Activated CD8-positive, alpha-beta memory T cell treated with anti-CD3 and anti-CD28 coated beads, Interleukin-2, amount 10 ng/mL, durations not matched to agents 7 days and 5 days (primary cell): Measurements from ENCODE around the gene TMPRSS11F. TPM values are rescaled to one million over a fixed set of nuclear protein-coding genes. Genes with fewer than 3 reads are reported as not detected.
"Not testable (repeated sequence)": the region's sequence is repeated elsewhere in the genome, so short reads cannot be mapped to it uniquely, and the experiment has no call there.

Experiments
- ATAC-seq: fragments of 150-1000 bp; cut with Tn5 transposase; one replicate; pipeline ENCODE4 v1.10.0; 2021; ENCODE audit warnings: moderate library complexity
- CTCF ChIA-PET: fragments of 350-600 bp; sonication (Branson Sonifier 250); formaldehyde crosslinking; loops from one replicate; lab custom pipeline; 2021; ENCODE audit warnings: antibody characterized with exemption; lab: Charles Lee
- DNase-seq: peaks from one replicate; pipeline ENCODE4 v3.0.0-alpha.2; 2020
- H3K27ac Mint-ChIP-seq: one replicate; pipeline ENCODE4 v1.8.0; 2021; ENCODE audit warnings: mild to moderate bottlenecking, mixed read lengths
- H3K27me3 Mint-ChIP-seq: one replicate; pipeline ENCODE4 v1.8.0; 2021; ENCODE audit warnings: mixed read lengths
- H3K36me3 Mint-ChIP-seq: one replicate; pipeline ENCODE4 v1.8.0; 2021; ENCODE audit warnings: mild to moderate bottlenecking, mixed read lengths
- H3K4me1 Mint-ChIP-seq: one replicate; pipeline ENCODE4 v1.8.0; 2021; ENCODE audit warnings: mixed read lengths
- H3K4me3 Mint-ChIP-seq: one replicate; pipeline ENCODE4 v1.8.0; 2021; ENCODE audit warnings: mild to moderate bottlenecking, moderate library complexity, mixed read lengths
- H3K9me3 Mint-ChIP-seq: one replicate; pipeline ENCODE4 v1.8.0; 2022; ENCODE audit warnings: low read depth, mixed read lengths
- total RNA-seq, 2 experiments: library from RNA; stranded (reverse); gene quantifications; one replicate each; pipeline ENCODE4 v1.2.3, GENCODE V29; 2021

Gene TMPRSS11F
- total RNA-seq = not detected

DNA sequence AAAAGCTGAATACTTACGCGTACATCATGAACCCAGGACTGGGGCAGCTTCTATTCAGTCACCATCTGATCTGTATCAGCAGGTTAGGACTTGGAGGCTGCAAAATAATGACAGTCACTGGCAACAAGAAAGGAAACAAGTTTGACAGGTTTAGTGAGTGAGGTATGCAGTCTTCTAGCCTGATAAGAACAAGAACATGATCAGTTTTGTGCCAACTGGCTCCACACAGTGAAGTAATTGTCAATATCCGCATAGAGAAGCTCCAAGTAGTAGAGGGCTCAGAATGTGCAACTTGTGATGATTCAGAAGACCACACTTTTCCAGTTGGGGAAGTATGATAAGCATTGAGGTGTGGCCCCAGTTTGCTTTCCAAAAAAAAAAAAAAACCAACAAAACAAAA lies at the start of gene TMPRSS11F:
TMPRSS11F (minus strand) TSS at position 77 of the 400 bp plus-strand sequence; CDS start at position 28, 49 bp downstream.
- Mint-ChIP-seq H3K27me3 (no peaks in the 10 kb centered on the region), H3K4me1 (no peaks in the 10 kb centered on the region), H3K9me3 (no peaks in the 10 kb centered on the region), H3K4me3 (no peak within 1 kb of the TSS), H3K27ac (no peak within 1 kb of the TSS), H3K36me3 (no peaks in the 10 kb centered on the region)
- DNase-seq (no peak), ATAC-seq (no peak)
- CTCF ChIA-PET = no interaction called here

- ATAC-seq = no peak
- DNase-seq = no peak
- no peaks in the 10 kb centered on the region for H3K36me3 Mint-ChIP-seq
- no peaks in the 10 kb centered on the region for H3K9me3 Mint-ChIP-seq
- CTCF ChIA-PET = no interaction called here
- H3K4me3 Mint-ChIP-seq = no peak overlapping the region
- no peaks in the 10 kb centered on the region for H3K4me1 Mint-ChIP-seq
- peaks cover 7% of the 10 kb centered on the region for H3K27me3 Mint-ChIP-seq
- H3K27ac Mint-ChIP-seq = no peak overlapping the region
These were observed 47.2 kb upstream of the TMPRSS11F start for GRCh38 chr4:68176904-68177303.

DNA sequence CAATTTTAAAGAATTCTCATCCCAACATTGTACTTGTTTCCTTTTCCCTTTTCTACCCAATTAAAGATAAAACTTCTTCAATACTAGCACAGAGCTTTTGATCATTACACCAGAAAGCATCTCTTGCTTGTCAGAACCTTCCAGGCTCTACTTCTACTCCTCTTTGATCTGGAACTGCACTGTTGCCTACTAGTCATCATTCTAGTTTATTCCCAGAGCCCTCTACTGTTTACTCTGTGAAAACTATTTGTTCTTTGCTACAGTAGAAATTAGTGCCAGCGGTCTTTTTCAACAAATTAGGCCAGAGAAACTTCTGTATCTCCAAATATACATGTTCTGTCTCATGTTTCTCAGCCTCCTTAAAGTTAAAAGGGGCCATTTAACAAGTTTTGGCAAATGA lies 46.8 kb upstream of the TMPRSS11F start:
- no peaks in the 10 kb centered on the region for H3K4me1 Mint-ChIP-seq
- no peaks in the 10 kb centered on the region for H3K9me3 Mint-ChIP-seq
- CTCF ChIA-PET = interaction anchor here (0.8 kb wide), 1 partner anchor 65 kb away, joined by 3 read pairs; no protein-coding TSS in a partner anchor
- H3K27me3 Mint-ChIP-seq = peaks cover 7% of the 10 kb centered on the region
- DNase-seq (no peak), ATAC-seq (no peak)
- H3K4me3 Mint-ChIP-seq = no peak overlapping the region
- no peaks in the 10 kb centered on the region for H3K36me3 Mint-ChIP-seq
- no peak overlapping the region for H3K27ac Mint-ChIP-seq

- no peak overlapping the region for H3K4me3 Mint-ChIP-seq
- H3K27me3 Mint-ChIP-seq = peaks cover 5% of the 10 kb centered on the region
- ATAC-seq = no peak
- CTCF ChIA-PET = interaction anchor here (0.8 to 1.0 kb wide), 3 partner anchors 66 to 187 kb away, joined by 3 read pairs; no protein-coding TSS in a partner anchor
- H3K9me3 Mint-ChIP-seq = no peaks in the 10 kb centered on the region
- no peaks in the 10 kb centered on the region for H3K4me1 Mint-ChIP-seq
- H3K27ac Mint-ChIP-seq = no peak overlapping the region
- peak; percentile 47 for DNase-seq
- no peaks in the 10 kb centered on the region for H3K36me3 Mint-ChIP-seq
These were observed 46.0 kb upstream of the TMPRSS11F start for GRCh38 chr4:68175562-68176155.

DNA sequence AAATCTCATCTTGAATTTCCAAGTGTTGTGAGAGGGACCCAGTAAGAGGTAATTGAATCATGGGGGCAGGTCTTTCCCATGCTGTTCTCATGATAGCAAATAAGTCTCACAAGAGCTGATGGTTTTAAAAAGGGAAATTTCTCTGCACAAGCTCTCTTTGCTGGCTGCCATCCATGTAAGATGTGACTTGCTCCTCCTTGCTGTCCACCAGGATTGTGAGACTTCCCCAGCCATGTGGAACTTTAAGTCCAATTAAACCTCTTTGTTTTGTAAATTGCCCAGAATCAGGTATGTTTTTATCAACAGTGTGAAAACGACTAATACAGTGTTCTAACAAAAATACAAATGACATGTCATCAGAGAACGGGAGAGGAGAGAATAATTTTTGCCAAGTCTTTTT lies 44.7 kb upstream of the TMPRSS11F start:
- not testable (repeated sequence) for H3K27me3 Mint-ChIP-seq, H3K4me3 Mint-ChIP-seq, H3K9me3 Mint-ChIP-seq, H3K27ac Mint-ChIP-seq, DNase-seq, H3K36me3 Mint-ChIP-seq, ATAC-seq, H3K4me1 Mint-ChIP-seq
- CTCF ChIA-PET = interaction anchor here (1.4 kb wide), 1 partner anchor 635 kb away, joined by 3 read pairs; no protein-coding TSS in a partner anchor

GRCh38 chr4:68172147-68172546 lies 42.5 kb upstream of the TMPRSS11F start:
- H3K9me3 Mint-ChIP-seq, H3K4me3 Mint-ChIP-seq, H3K27ac Mint-ChIP-seq, CTCF ChIA-PET, DNase-seq, ATAC-seq, H3K36me3 Mint-ChIP-seq, H3K27me3 Mint-ChIP-seq, H3K4me1 Mint-ChIP-seq: not testable (repeated sequence)

- no peak overlapping the region for H3K27ac Mint-ChIP-seq
- no peak overlapping the region for H3K4me3 Mint-ChIP-seq
- H3K9me3 Mint-ChIP-seq = no peaks in the 10 kb centered on the region
- no peaks in the 10 kb centered on the region for H3K36me3 Mint-ChIP-seq
- CTCF ChIA-PET = no interaction called here
- ATAC-seq (no peak), DNase-seq (no peak)
- no peaks in the 10 kb centered on the region for H3K4me1 Mint-ChIP-seq
- peaks cover 6% of the 10 kb centered on the region for H3K27me3 Mint-ChIP-seq
These were observed 38.0 kb upstream of the TMPRSS11F start for GRCh38 chr4:68167706-68168105.

DNA sequence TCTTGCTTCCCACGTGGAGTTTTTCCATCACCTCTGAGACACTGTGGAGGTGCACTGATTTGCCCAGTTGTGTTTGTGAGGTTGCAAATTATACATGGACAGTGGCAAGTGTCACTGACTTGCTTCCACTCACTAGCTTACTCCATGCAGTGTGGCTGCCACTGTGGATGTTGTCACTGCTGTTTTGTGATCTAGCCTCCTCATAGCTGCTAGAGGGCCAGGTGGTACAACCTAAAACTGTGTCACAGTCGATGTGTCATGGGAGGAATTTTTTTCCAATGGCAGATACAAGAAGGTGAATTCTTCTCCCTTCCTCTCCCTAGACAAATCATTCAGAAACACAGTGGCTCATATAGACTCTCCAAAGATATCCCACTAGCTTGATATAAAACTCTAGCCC lies 37.5 kb upstream of the TMPRSS11F start:
- no peaks in the 10 kb centered on the region for H3K9me3 Mint-ChIP-seq
- no peak overlapping the region for H3K27ac Mint-ChIP-seq
- no peak for DNase-seq
- H3K4me3 Mint-ChIP-seq = no peak overlapping the region
- H3K4me1 Mint-ChIP-seq = no peaks in the 10 kb centered on the region
- H3K27me3 Mint-ChIP-seq = peaks cover 6% of the 10 kb centered on the region
- no peak for ATAC-seq
- CTCF ChIA-PET = no interaction called here
- no peaks in the 10 kb centered on the region for H3K36me3 Mint-ChIP-seq

DNA sequence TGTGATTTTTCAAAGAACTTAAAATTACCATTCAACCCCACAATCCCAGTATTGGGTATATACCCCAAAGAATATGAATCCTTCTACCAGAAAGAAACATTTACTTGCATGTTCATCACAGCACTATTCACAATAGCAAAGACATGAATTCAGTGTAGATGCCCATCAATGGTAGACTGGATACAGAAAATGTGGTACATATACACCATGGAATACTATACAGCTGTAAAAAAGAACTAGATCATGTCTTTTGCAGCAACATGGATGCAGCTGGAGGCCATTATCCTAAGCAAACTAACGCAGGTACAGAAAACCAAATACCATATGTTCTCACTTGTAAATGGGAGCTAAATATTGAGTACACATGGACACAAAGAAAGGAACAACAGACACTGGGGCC lies 34.1 kb upstream of the TMPRSS11F start:
- Mint-ChIP-seq H3K27ac (no peak overlapping the region), H3K36me3 (no peaks in the 10 kb centered on the region), H3K9me3 (no peaks in the 10 kb centered on the region), H3K27me3 (peaks cover 3% of the 10 kb centered on the region), H3K4me3 (no peak overlapping the region), H3K4me1 (no peaks in the 10 kb centered on the region)
- no peak for ATAC-seq
- CTCF ChIA-PET = no interaction called here
- DNase-seq = no peak

DNA sequence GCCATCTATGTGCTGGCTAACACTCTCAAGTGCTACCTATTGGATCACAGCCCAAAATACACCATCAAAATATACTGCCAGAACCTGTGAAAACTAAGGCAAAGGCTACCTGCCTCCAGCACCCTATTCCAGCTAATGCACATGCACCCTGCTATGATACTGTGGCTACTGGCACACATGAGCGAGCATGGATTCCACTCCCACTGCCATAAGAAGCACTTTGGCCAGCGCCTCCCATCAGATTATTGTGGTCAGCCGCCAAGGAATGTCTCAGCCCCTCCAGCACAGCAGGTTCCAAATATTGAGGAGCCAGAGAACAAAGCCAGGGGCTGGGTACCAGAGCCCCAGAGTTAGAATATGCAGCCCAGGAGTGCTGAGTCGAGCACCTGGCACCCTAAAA lies 32.5 kb upstream of the TMPRSS11F start:
- ATAC-seq (no peak), DNase-seq (no peak)
- H3K27me3 Mint-ChIP-seq = peaks cover 3% of the 10 kb centered on the region
- no peaks in the 10 kb centered on the region for H3K4me1 Mint-ChIP-seq
- H3K36me3 Mint-ChIP-seq = no peaks in the 10 kb centered on the region
- no peaks in the 10 kb centered on the region for H3K9me3 Mint-ChIP-seq
- CTCF ChIA-PET = no interaction called here
- no peak overlapping the region for H3K27ac Mint-ChIP-seq
- H3K4me3 Mint-ChIP-seq = no peak overlapping the region

DNA sequence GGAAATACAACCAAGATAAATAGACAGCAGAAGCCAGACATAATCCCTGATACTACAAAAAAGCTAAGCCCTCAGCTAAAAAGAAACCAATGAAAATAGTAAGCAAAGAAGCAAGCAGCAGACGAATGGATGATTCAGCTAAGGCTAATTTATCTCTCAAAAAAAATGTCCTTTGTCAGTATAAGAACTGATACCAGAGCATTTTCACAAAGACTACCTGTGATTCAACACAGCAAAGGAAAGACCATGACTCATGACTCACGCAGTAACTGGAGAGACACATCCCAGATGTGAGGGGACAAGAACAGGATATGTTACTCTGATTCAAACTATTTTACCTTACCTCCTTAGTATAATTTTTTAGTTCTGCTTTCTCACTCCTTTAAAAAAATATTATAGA lies 22.7 kb upstream of the TMPRSS11F start:
- Mint-ChIP-seq H3K4me1 (no peaks in the 10 kb centered on the region), H3K27ac (no peak overlapping the region), H3K27me3 (no peaks in the 10 kb centered on the region), H3K9me3 (no peaks in the 10 kb centered on the region), H3K4me3 (no peak overlapping the region), H3K36me3 (no peaks in the 10 kb centered on the region)
- no peak for DNase-seq
- no peak for ATAC-seq
- CTCF ChIA-PET = no interaction called here

GRCh38 chr4:68148800-68149685 lies 19.4 kb upstream of the TMPRSS11F start:
- CTCF ChIA-PET = no interaction called here
- H3K27ac Mint-ChIP-seq = no peak overlapping the region
- no peak overlapping the region for H3K4me3 Mint-ChIP-seq
- no peaks in the 10 kb centered on the region for H3K4me1 Mint-ChIP-seq
- no peaks in the 10 kb centered on the region for H3K36me3 Mint-ChIP-seq
- DNase-seq (no peak), ATAC-seq (no peak)
- H3K9me3 Mint-ChIP-seq = no peaks in the 10 kb centered on the region
- no peaks in the 10 kb centered on the region for H3K27me3 Mint-ChIP-seq

GRCh38 chr4:68147079-68147478 lies 17.4 kb upstream of the TMPRSS11F start:
- H3K9me3 Mint-ChIP-seq = no peaks in the 10 kb centered on the region
- ATAC-seq (no peak), DNase-seq (no peak)
- no peak overlapping the region for H3K4me3 Mint-ChIP-seq
- no peaks in the 10 kb centered on the region for H3K4me1 Mint-ChIP-seq
- H3K27me3 Mint-ChIP-seq = no peaks in the 10 kb centered on the region
- CTCF ChIA-PET = no interaction called here
- no peaks in the 10 kb centered on the region for H3K36me3 Mint-ChIP-seq
- H3K27ac Mint-ChIP-seq = no peak overlapping the region

- no peaks in the 10 kb centered on the region for H3K27me3 Mint-ChIP-seq
- ATAC-seq (no peak), DNase-seq (no peak)
- no peaks in the 10 kb centered on the region for H3K4me1 Mint-ChIP-seq
- no peak overlapping the region for H3K27ac Mint-ChIP-seq
- no peak overlapping the region for H3K4me3 Mint-ChIP-seq
- CTCF ChIA-PET = no interaction called here
- no peaks in the 10 kb centered on the region for H3K9me3 Mint-ChIP-seq
- no peaks in the 10 kb centered on the region for H3K36me3 Mint-ChIP-seq
These were observed 15.6 kb upstream of the TMPRSS11F start for GRCh38 chr4:68145261-68145660.
